Measurements from ENCODE around the gene FAM209A.
"Not testable (repeated sequence)": the region's sequence is repeated elsewhere in the genome, so short reads cannot be mapped to it uniquely, and the experiment has no call there.

The FAM209A gene

GRCh38 chr20:56542489-56543030 lies 18.0 kb downstream of the FAM209A start:
- DNase-seq, result no peak

GRCh38 chr20:56551571-56551970 lies 27.0 kb downstream of the FAM209A start:
- DNase-seq, result no peak

GRCh38 chr20:56552911-56553629 lies 28.5 kb downstream of the FAM209A start:
- no peak for DNase-seq

- no peak for DNase-seq
Observed at GRCh38 chr20:56554869-56555268, 30.3 kb downstream of the FAM209A start.

GRCh38 chr20:56558968-56559367 lies 34.4 kb downstream of the FAM209A start:
- DNase-seq, result no peak

- DNase-seq, result not testable (repeated sequence)
Observed at GRCh38 chr20:56564526-56564925, 40.0 kb downstream of the FAM209A start.

GRCh38 chr20:56565511-56565910 lies 41.0 kb downstream of the FAM209A start:
- no peak for DNase-seq

GRCh38 chr20:56566621-56567020 lies 42.1 kb downstream of the FAM209A start:
- no peak for DNase-seq

- no peak for DNase-seq
Observed at GRCh38 chr20:56570832-56571231, 46.3 kb downstream of the FAM209A start.

- no peak for DNase-seq
Observed at GRCh38 chr20:56572172-56572571, 47.6 kb downstream of the FAM209A start.

GRCh38 chr20:56573986-56574385 lies 49.4 kb downstream of the FAM209A start:
- no peak for DNase-seq

- no peak for DNase-seq
Observed at GRCh38 chr20:56574531-56575142, 50.1 kb downstream of the FAM209A start.

GRCh38 chr20:56575157-56575556 lies 50.6 kb downstream of the FAM209A start:
- no peak for DNase-seq

All from NCI-H510A (cell line).